Cardiac fibroblast (primary cell): Measurements from ENCODE around the gene ABCC1.
A peak's percentile ranks its signal among the peaks of the same experiment; 100 is the strongest.

Experiments
- DNase-seq, 2 donors: peaks; one replicate each; pipeline versions ENCODE4 v3.0.0 to v3.0.0-alpha.2; 2010; ENCODE audit warnings: low read depth in 2 of 2
- H3K4me3 ChIP-seq, 2 donors: replicated peaks in 1 of 2; 1 replicate in 1 of 2; 2 replicates in 1 of 2; pipeline ENCODE4 v1.5.1; 2011; ENCODE audit warnings: low read depth in 2 of 2, low read length in 2 of 2, mild to moderate bottlenecking in 2 of 2, moderate library complexity in 1 of 2
- TF ChIP-seq, protein P1 (sequence below): IDR thresholded peaks from one replicate; pipeline ENCODE4 v1.5.1; 2011; ENCODE audit warnings: low read depth, mild to moderate bottlenecking, low read length, inconsistent platforms

ABCC1 gene

DNA sequence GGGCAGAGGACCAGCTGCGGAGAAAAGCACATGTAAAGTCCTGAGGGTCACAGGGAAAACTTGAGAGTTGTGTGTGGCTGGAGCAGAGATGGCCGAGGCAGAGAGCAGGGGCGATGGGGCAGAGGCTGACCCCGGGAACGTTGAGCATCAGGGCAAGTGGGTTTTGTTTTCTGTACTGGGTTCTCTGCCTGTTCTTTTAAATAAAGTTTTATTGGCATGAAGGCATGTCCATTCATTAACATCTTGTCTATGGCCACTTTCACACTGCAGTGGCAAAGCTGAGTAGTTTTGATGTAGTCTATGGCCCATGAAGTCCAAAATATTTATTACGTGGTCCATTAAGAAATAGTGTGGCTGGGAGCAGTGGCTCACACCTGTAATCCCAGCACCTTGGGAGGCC lies 64.4 kb downstream of the ABCC1 start:
- TF ChIP-seq, protein P1, sequence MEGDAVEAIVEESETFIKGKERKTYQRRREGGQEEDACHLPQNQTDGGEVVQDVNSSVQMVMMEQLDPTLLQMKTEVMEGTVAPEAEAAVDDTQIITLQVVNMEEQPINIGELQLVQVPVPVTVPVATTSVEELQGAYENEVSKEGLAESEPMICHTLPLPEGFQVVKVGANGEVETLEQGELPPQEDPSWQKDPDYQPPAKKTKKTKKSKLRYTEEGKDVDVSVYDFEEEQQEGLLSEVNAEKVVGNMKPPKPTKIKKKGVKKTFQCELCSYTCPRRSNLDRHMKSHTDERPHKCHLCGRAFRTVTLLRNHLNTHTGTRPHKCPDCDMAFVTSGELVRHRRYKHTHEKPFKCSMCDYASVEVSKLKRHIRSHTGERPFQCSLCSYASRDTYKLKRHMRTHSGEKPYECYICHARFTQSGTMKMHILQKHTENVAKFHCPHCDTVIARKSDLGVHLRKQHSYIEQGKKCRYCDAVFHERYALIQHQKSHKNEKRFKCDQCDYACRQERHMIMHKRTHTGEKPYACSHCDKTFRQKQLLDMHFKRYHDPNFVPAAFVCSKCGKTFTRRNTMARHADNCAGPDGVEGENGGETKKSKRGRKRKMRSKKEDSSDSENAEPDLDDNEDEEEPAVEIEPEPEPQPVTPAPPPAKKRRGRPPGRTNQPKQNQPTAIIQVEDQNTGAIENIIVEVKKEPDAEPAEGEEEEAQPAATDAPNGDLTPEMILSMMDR: no peak
- no peak for DNase-seq
- H3K4me3 ChIP-seq: no peak overlapping the region

- TF ChIP-seq, protein P1: no peak
- H3K4me3 ChIP-seq: no peak overlapping the region
- DNase-seq: peak; percentile 72 to 78
Measured at GRCh38 chr16:16014329-16015224, 65.2 kb downstream of the ABCC1 start.

GRCh38 chr16:16015849-16016248 lies 66.4 kb downstream of the ABCC1 start:
- H3K4me3 ChIP-seq: no peak overlapping the region
- DNase-seq: no peak
- TF ChIP-seq, protein P1: no peak

DNA sequence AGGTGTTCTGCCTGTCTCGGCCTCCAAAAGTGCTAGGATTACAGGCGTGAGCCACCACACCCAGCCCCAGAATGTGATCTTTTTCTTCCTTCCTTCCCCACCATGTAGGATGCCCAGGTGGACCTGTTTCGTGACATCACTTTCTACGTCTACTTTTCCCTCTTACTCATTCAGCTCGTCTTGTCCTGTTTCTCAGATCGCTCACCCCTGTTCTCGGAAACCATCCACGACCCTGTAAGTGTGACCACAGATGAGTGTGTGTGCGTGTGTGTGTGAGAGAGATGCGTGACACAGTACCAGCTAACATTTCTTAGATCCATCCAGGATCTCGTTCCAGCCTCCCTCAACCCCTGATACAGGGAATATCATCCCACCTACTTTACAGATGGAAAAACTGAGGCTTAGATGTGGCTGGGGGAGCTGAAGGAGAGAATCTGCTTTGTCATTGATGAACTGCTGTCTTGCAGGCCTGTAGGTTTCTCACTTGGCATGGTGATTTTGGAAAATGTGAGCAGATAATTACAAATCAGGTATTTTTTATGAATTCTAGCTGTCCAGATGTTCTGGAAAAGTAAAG lies 67.1 kb downstream of the ABCC1 start:
- DNase-seq: no peak
- TF ChIP-seq, protein P1: no peak
- no peak overlapping the region for H3K4me3 ChIP-seq

GRCh38 chr16:16017812-16018211 lies 68.4 kb downstream of the ABCC1 start:
- no peak overlapping the region for H3K4me3 ChIP-seq
- TF ChIP-seq, protein P1: no peak
- DNase-seq: no peak

DNA sequence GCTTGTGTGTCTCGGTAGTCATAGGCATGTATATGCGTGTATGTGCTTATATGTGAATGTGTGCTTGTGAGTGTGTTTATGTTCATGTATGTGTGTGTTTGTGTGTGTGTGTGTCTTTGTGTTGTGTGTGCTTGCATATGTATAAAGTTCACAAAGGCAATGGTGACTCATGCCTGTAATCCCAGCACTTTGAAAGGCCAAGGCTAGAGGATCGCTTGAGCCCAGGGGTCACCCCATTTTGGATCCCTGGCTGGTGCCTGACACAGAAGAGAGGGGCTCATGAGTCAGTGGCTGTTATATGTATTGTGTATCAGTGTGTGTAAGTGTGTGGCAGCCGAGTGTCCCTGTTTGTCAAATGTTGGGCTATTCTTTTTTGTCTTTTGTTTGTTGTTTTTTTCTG lies 69.3 kb downstream of the ABCC1 start:
- TF ChIP-seq, protein P1: no peak
- DNase-seq: no peak
- no peak overlapping the region for H3K4me3 ChIP-seq
